IPS-NIHi7 (cell line): Measurements from ENCODE around the gene INS.

Source experiments
- DNase-seq: peaks from one replicate; pipeline ENCODE4 v3.0.0; 2012; ENCODE audit warnings: mixed read lengths; ENCODE audit errors: extremely low spot score

The INS gene

GRCh38 chr11:2160736-2161259 lies at the start of gene INS:
Gene INS (minus strand): TSS chr11:2161209. CDS start chr11:2160971, 238 bp downstream.
- no peak for DNase-seq

- DNase-seq = no peak
Observed at GRCh38 chr11:2210366-2211112, 49.5 kb upstream of the INS start.

- DNase-seq = no peak
Observed at GRCh38 chr11:2209900-2210321, 48.9 kb upstream of the INS start.

GRCh38 chr11:2209370-2209801 lies 48.4 kb upstream of the INS start:
- DNase-seq = no peak

- no peak for DNase-seq
Observed at GRCh38 chr11:2208691-2209369, 47.8 kb upstream of the INS start.

GRCh38 chr11:2207773-2208621 lies 47.0 kb upstream of the INS start:
- no peak for DNase-seq

GRCh38 chr11:2207212-2207611 lies 46.2 kb upstream of the INS start:
- DNase-seq = no peak

GRCh38 chr11:2205981-2206690 lies 45.1 kb upstream of the INS start:
- DNase-seq = no peak

- DNase-seq = no peak
Observed at GRCh38 chr11:2205214-2205720, 44.3 kb upstream of the INS start.

- no peak for DNase-seq
Observed at GRCh38 chr11:2204361-2205213, 43.6 kb upstream of the INS start.

- no peak for DNase-seq
Observed at GRCh38 chr11:2203440-2204259, 42.6 kb upstream of the INS start.

- no peak for DNase-seq
Observed at GRCh38 chr11:2202900-2203439, 42.0 kb upstream of the INS start.

- DNase-seq = no peak
Observed at GRCh38 chr11:2202071-2202899, 41.3 kb upstream of the INS start.

- DNase-seq = no peak
Observed at GRCh38 chr11:2201542-2201941, 40.5 kb upstream of the INS start.

GRCh38 chr11:2200957-2201519 lies 40.0 kb upstream of the INS start:
- no peak for DNase-seq

GRCh38 chr11:2200536-2200935 lies 39.5 kb upstream of the INS start:
- no peak for DNase-seq

- no peak for DNase-seq
Observed at GRCh38 chr11:2199466-2200341, 38.7 kb upstream of the INS start.
